DND-41 (cell line): ENCODE results near the gene POT1.
"Not testable (repeated sequence)": the region's sequence is repeated elsewhere in the genome, so short reads cannot be mapped to it uniquely, and the experiment has no call there.

ENCODE experiments used
- CTCF ChIP-seq: IDR thresholded peaks from 2 replicates; pipeline ENCODE4 v1.5.1; 2012; ENCODE audit warnings: borderline replicate concordance, low read length, moderate library complexity, mild to moderate bottlenecking; ENCODE audit not compliant: poor library complexity, severe bottlenecking; ENCODE audit errors: extremely low read depth
- EZH2 ChIP-seq: IDR thresholded peaks from 3 replicates; pipeline ENCODE4 v1.6.1; 2012; ENCODE audit warnings: borderline replicate concordance, low read depth, mild to moderate bottlenecking, moderate library complexity, low read length, inconsistent platforms; ENCODE audit not compliant: severe bottlenecking

GRCh38 chr7:124975131-124975530, 45.5 kb upstream of the POT1 start:
- TF ChIP-seq EZH2, CTCF: not testable (repeated sequence)
